GM23338 (cell line): ENCODE data around the gene ROS1. TPM values are rescaled to one million over a fixed set of nuclear protein-coding genes. Genes with fewer than 3 reads are reported as not detected.

Experiments
- ATAC-seq: fragments of 200-7000 bp; cut with Tn5 transposase; 3 replicates; pipeline ENCODE4 v1.9.1; 2020
- DNase-seq: peaks from one replicate; pipeline ENCODE4 v3.0.0-alpha.2; 2015; ENCODE audit warnings: low spot score
- H2AFZ ChIP-seq: fragments of 200-600 bp; sonication (generic); 2 replicates; pipeline ENCODE4 v1.8.0; 2016; ENCODE audit warnings: antibody characterized with exemption, mild to moderate bottlenecking, moderate library complexity
- H3F3A ChIP-seq: fragments of 200-600 bp; sonication (generic); replicated peaks from 2 replicates; pipeline ENCODE4 v1.8.0; 2017; ENCODE audit warnings: antibody characterized with exemption, mixed run types, low read depth
- H3K27ac ChIP-seq: fragments of 200-600 bp; sonication (generic); 2 replicates; pipeline ENCODE4 v1.6.1; 2016; ENCODE audit warnings: low read depth
- H3K27me3 ChIP-seq: fragments of 200-600 bp; sonication (generic); 2 replicates; pipeline ENCODE4 v1.8.0; 2016; ENCODE audit warnings: mild to moderate bottlenecking, mixed run types, moderate library complexity; ENCODE audit not compliant: insufficient read depth
- H3K36me3 ChIP-seq: fragments of 200-600 bp; sonication (generic); 2 replicates; pipeline ENCODE4 v1.8.0; 2016; ENCODE audit warnings: mild to moderate bottlenecking; ENCODE audit not compliant: insufficient read depth
- H3K4me1 ChIP-seq: fragments of 200-600 bp; sonication (generic); 2 replicates; pipeline ENCODE4 v1.8.0; 2016; ENCODE audit warnings: mild to moderate bottlenecking, moderate library complexity; ENCODE audit not compliant: insufficient read depth
- H3K4me2 ChIP-seq: fragments of 200-600 bp; sonication (generic); 2 replicates; pipeline ENCODE4 v1.7.1; 2017; ENCODE audit warnings: mixed run types
- H3K4me3 ChIP-seq: fragments of 200-600 bp; sonication (generic); 2 replicates; pipeline ENCODE4 v1.6.1; 2016; ENCODE audit warnings: mixed run types
- H3K79me2 ChIP-seq: fragments of 200-600 bp; sonication (generic); replicated peaks from 2 replicates; pipeline ENCODE4 v1.8.0; 2017; ENCODE audit warnings: mild to moderate bottlenecking; ENCODE audit not compliant: insufficient read depth
- H3K9me2 ChIP-seq: fragments of 200-600 bp; sonication (generic); 2 replicates; pipeline ENCODE4 v1.8.0; 2017; ENCODE audit not compliant: insufficient read depth
- H4K20me1 ChIP-seq: fragments of 200-600 bp; sonication (generic); replicated peaks from 2 replicates; pipeline ENCODE4 v1.8.0; 2017; ENCODE audit warnings: mild to moderate bottlenecking; ENCODE audit not compliant: insufficient read depth
- H3K27ac Mint-ChIP-seq: 2 replicates; pipeline ENCODE4 v1.8.0; 2020; ENCODE audit warnings: inconsistent platforms, mild to moderate bottlenecking, moderate library complexity, mixed read lengths
- H3K27me3 Mint-ChIP-seq: 3 replicates; pipeline ENCODE4 v1.8.0; 2022; ENCODE audit warnings: low read depth, mild to moderate bottlenecking, moderate library complexity, mixed read lengths, inconsistent platforms; ENCODE audit not compliant: insufficient read depth, poor library complexity
- H3K36me3 Mint-ChIP-seq: 3 replicates; pipeline ENCODE4 v1.8.0; 2021; ENCODE audit warnings: low read depth, mild to moderate bottlenecking, inconsistent platforms, moderate library complexity, mixed read lengths
- H3K4me1 Mint-ChIP-seq: 3 replicates; pipeline ENCODE4 v1.8.0; 2020; ENCODE audit warnings: mild to moderate bottlenecking, inconsistent platforms, mixed read lengths
- H3K4me3 Mint-ChIP-seq: 3 replicates; pipeline ENCODE4 v1.8.0; 2021; ENCODE audit warnings: moderate library complexity, mild to moderate bottlenecking, inconsistent platforms, mixed read lengths
- H3K9me3 Mint-ChIP-seq: 3 replicates; pipeline ENCODE4 v1.8.0; 2020; ENCODE audit warnings: moderate library complexity, mild to moderate bottlenecking, inconsistent platforms, mixed read lengths
- CREB1 ChIP-seq: fragments of 250-450 bp; sonication (Bioruptor Pico); IDR thresholded peaks from 2 replicates; pipeline ENCODE4 v1.5.0; 2020; ENCODE audit warnings: low read depth, mild to moderate bottlenecking, moderate library complexity
- CTCF ChIP-seq, 2 experiments: fragments of 200-600 bp in 1 of 2; sonication (generic) in 1 of 2; conservative IDR thresholded peaks; 2 replicates each; pipeline versions ENCODE4 v1.5.1 to v1.6.1; 2016 to 2017; ENCODE audit warnings: antibody characterized with exemption in 2 of 2, low read depth in 2 of 2, mild to moderate bottlenecking in 2 of 2, moderate library complexity in 1 of 2
- ETS1 ChIP-seq: IDR thresholded peaks from 2 replicates; pipeline ENCODE4 v1.6.1; 2016; ENCODE audit warnings: antibody characterized with exemption
- EZH2phosphoT487 ChIP-seq: fragments of 200-600 bp; sonication (generic); IDR thresholded peaks from one replicate; pipeline ENCODE4 v1.8.1; 2018; ENCODE audit warnings: antibody characterized with exemption; ENCODE audit not compliant: unreplicated experiment
- NANOG ChIP-seq: IDR thresholded peaks from 2 replicates; pipeline ENCODE4 v1.6.1; 2016; ENCODE audit warnings: antibody characterized with exemption, borderline replicate concordance
- POLR2AphosphoS5 ChIP-seq: IDR thresholded peaks from 2 replicates; pipeline ENCODE4 v1.6.1; 2016; ENCODE audit warnings: antibody characterized with exemption, low read depth
- REST ChIP-seq: IDR thresholded peaks from one replicate; pipeline ENCODE4 v1.6.1; 2018; ENCODE audit warnings: antibody characterized with exemption; ENCODE audit not compliant: unreplicated experiment
- STAT1 ChIP-seq: IDR thresholded peaks from one replicate; pipeline ENCODE4 v1.6.1; 2016; ENCODE audit warnings: antibody characterized with exemption; ENCODE audit not compliant: unreplicated experiment
- ZNF114 ChIP-seq: fragments of 250-450 bp; sonication (Bioruptor Pico); IDR thresholded peaks from 2 replicates; pipeline ENCODE4 v1.5.0; 2020; ENCODE audit warnings: mild to moderate bottlenecking, moderate library complexity
- ZNF331 ChIP-seq: fragments of 250-450 bp; sonication (Bioruptor Pico); IDR thresholded peaks from 2 replicates; pipeline ENCODE4 v1.5.0; 2020; ENCODE audit warnings: low read depth, mild to moderate bottlenecking, moderate library complexity
- ZNF462 ChIP-seq: fragments of 250-450 bp; sonication (Bioruptor Pico); IDR thresholded peaks from 2 replicates; pipeline ENCODE4 v1.5.0; 2020; ENCODE audit warnings: mild to moderate bottlenecking, moderate library complexity
- polyA plus RNA-seq: library from polyadenylated mRNA; unstranded; fragments of >200 nt; fragmentation: Nextera tagmentation; extraction: Ambion mirVana; gene quantifications from 2 replicates; pipeline ENCODE4 v1.2.1, GENCODE V29; 2016
- total RNA-seq: library from RNA; depleted of rRNA; stranded (reverse); fragments of >200 nt; shearing (Covaris generic); gene quantifications from 2 replicates; pipeline ENCODE4 v1.2.3, GENCODE V29; 2014

The ROS1 gene
- total and polyA plus RNA-seq, 2 experiments from 2014 or later = not detected

GRCh38 chr6:117338567-117338966 lies 87.2 kb downstream of the ROS1 start:
- no peak overlapping the region for H2AFZ ChIP-seq
- Mint-ChIP-seq H3K27ac (no peak overlapping the region), H3K4me1 (no peaks in the 10 kb centered on the region), H3K27me3 (no peaks in the 10 kb centered on the region), H3K9me3 (no peaks in the 10 kb centered on the region; the same call in 2 of the 3 replicates), H3K36me3 (no peaks in the 10 kb centered on the region), H3K4me3 (no peak overlapping the region)
- H3K79me2 ChIP-seq = no peaks in the 10 kb centered on the region
- no peak overlapping the region for H3K4me3 ChIP-seq
- no peaks in the 10 kb centered on the region for H3K27me3 ChIP-seq
- H3K9me2 ChIP-seq = 0 out of 2 replicates have a peak, but pooled peaks cover under 1% of the 10 kb centered on the region
- TF ChIP-seq CTCF (conservative IDR thresholded peaks at IDR 0.05; ENCODE audit: low read depth in 2 of 2) (no peak), ETS1 (no peak), ZNF331 (CRISPR knock-in tag) (no peak), ZNF114 (CRISPR knock-in tag) (no peak), ZNF462 (CRISPR knock-in tag) (no peak), REST (no peak), EZH2phosphoT487 (no peak), STAT1 (no peak), POLR2AphosphoS5 (no peak), NANOG (no peak), CREB1 (CRISPR knock-in tag) (no peak)
- no peaks in the 10 kb centered on the region for H3F3A ChIP-seq
- no peaks in the 10 kb centered on the region for H3K36me3 ChIP-seq
- ATAC-seq = no peak
- no peak overlapping the region for H3K4me2 ChIP-seq
- H3K4me1 ChIP-seq = no peaks in the 10 kb centered on the region
- H3K27ac ChIP-seq = no peak overlapping the region
- H4K20me1 ChIP-seq = no peaks in the 10 kb centered on the region
- no peak for DNase-seq
